NOMO-1 treated with dmso at 0.1 percent for 144 hours (cell line): ENCODE results near the gene FAM131B.
A peak's percentile ranks its signal among the peaks of the same experiment; 100 is the strongest.

Experiments used
- DNase-seq: peaks from one replicate; lab custom pipeline; 2025; ENCODE audit not compliant: unreplicated experiment; lab: John Stamatoyannopoulos, UW

The FAM131B gene

GRCh38 chr7:143360788-143361551, 1.5 kb downstream of the FAM131B start:
- no peak for DNase-seq

GRCh38 chr7:143359771-143360353, 2.7 kb downstream of the FAM131B start:
- DNase-seq: no peak

GRCh38 chr7:143358626-143359025, 3.9 kb downstream of the FAM131B start:
- DNase-seq: no peak

- no peak for DNase-seq
These were observed 6.0 kb downstream of the FAM131B start for GRCh38 chr7:143356414-143357050.

- no peak for DNase-seq
These were observed 6.8 kb downstream of the FAM131B start for GRCh38 chr7:143355450-143356385.

- DNase-seq: no peak
These were observed 7.5 kb downstream of the FAM131B start for GRCh38 chr7:143354965-143355364.

GRCh38 chr7:143354376-143354775, 8.1 kb downstream of the FAM131B start:
- DNase-seq: no peak

GRCh38 chr7:143352531-143353002, 9.9 kb downstream of the FAM131B start:
- DNase-seq: no peak

- no peak for DNase-seq
These were observed 10.9 kb downstream of the FAM131B start for GRCh38 chr7:143351574-143351973.

- DNase-seq: no peak
These were observed 11.5 kb downstream of the FAM131B start for GRCh38 chr7:143351060-143351459.

- no peak for DNase-seq
These were observed 14.6 kb downstream of the FAM131B start for GRCh38 chr7:143347950-143348349.

GRCh38 chr7:143346018-143346417, 16.5 kb downstream of the FAM131B start:
- DNase-seq: peak; percentile 13

- DNase-seq: peak; percentile 46
These were observed 17.0 kb downstream of the FAM131B start for GRCh38 chr7:143345428-143345900.

GRCh38 chr7:143343596-143343995, 18.9 kb downstream of the FAM131B start:
- no peak for DNase-seq

- no peak for DNase-seq
These were observed 20.7 kb downstream of the FAM131B start for GRCh38 chr7:143341842-143342241.

GRCh38 chr7:143337216-143337615, 25.3 kb downstream of the FAM131B start:
- no peak for DNase-seq

- no peak for DNase-seq
These were observed 28.3 kb downstream of the FAM131B start for GRCh38 chr7:143334244-143334643.

GRCh38 chr7:143331179-143331801, 31.2 kb downstream of the FAM131B start:
- DNase-seq: no peak

GRCh38 chr7:143329471-143330170, 32.9 kb downstream of the FAM131B start:
- no peak for DNase-seq

- DNase-seq: no peak
These were observed 34.6 kb downstream of the FAM131B start for GRCh38 chr7:143327903-143328302.
